NCI-H748 (cell line): ENCODE measurements around the gene SNX11.

Source experiments
- DNase-seq: peaks from one replicate; lab custom pipeline; 2025; ENCODE audit not compliant: unreplicated experiment; lab: John Stamatoyannopoulos, UW

SNX11 gene

GRCh38 chr17:48161127-48161905 lies 53.8 kb downstream of the SNX11 start:
- no peak for DNase-seq

DNA sequence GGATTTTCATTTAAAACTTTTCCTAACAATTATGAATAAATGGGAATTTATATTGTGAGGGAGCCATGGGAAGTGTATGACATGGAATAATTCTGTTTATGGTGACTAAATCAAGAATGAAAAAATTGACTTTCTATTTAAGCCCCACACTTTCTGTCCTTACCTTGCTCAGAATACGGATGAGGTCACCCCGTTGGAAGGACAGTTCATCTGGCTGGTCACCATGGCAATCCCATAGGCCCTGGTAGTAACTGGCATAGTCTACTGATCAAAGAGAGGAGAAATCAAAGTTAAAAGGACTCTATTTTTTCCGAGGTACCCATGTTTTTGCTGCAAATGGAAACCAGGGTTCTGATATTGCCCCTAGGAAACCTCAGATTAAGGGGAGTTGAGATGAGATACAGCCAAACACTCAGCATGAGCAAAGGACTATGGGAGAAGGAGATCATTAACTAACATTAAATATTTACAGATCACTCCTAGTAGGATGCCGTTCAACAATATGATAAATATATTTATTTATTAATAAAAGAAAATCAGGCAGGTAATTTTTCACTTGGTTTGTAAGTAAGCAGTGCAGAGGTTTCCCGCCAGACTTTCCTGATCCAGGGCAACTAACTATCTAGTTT lies 54.9 kb downstream of the SNX11 start:
- DNase-seq = no peak

DNA sequence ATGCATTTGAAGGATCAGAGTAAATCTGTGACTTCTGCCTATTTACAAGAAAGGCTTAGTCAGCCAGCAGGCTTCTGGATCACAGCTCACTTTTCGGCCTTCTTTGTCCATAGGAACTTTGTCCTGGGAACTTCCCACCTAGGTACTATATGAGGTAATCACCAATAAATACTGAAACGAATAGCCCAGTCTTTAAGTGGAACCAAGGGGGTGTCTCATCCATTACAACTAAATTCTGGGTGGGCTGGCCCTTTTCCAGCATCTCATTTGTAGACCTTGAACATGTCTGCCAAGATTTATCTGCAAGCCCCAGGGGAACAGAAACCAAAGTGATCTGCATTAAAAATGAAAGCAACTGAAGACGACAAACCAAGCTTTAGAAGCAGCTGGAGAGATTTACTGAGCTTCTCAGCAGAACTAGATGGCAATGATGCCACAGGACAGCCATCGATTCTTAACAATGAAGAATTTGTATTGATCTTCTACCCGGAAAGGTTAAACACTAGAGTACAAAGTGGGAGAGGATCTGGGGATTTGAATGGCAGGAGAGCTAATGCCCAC lies 55.5 kb downstream of the SNX11 start:
- DNase-seq = no peak

- no peak for DNase-seq
These were observed 56.2 kb downstream of the SNX11 start for GRCh38 chr17:48163809-48164208.

- DNase-seq = no peak
These were observed 62.4 kb downstream of the SNX11 start for GRCh38 chr17:48169926-48170325.
